ENCODE measurements around the gene MOV10L1.

GRCh38 chr22:50139843-50140415 is 50.1 kb downstream of the MOV10L1 start:
- TF ChIP-seq CTCF (IDR thresholded peaks at IDR 0.05 in 4 of 5, conservative IDR thresholded peaks at IDR 0.05 in 1 of 5) (no peak), POLR2A (IDR thresholded peaks at IDR 0.05) (no peak)

Data from gastrocnemius medialis (tissue), 4 donors.